Measurements from ENCODE around the gene CAPN8. TPM values are rescaled to one million over a fixed set of nuclear protein-coding genes. Genes with fewer than 3 reads are reported as not detected.

CAPN8 gene
- polyA plus RNA-seq, 1 donor (not counting 4 experiments of a cell fraction or from before 2014, with no cell fraction given) = 4.7 TPM

- no peaks in the 10 kb centered on the region for H3K79me2 ChIP-seq (ENCODE audit: control insufficient read depth, insufficient read depth, low read length)
- H3K9ac ChIP-seq (ENCODE audit: control insufficient read depth, extremely low read depth, insufficient read depth, low read length) = no peak overlapping the region
- H3K4me2 ChIP-seq (ENCODE audit: control insufficient read depth, extremely low read depth, insufficient read depth, low read depth, low read length) = no peak overlapping the region
- DNase-seq (ENCODE audit: low read depth, low spot score) = no peak
- H3K9me1 ChIP-seq (ENCODE audit: control insufficient read depth, extremely low read depth, insufficient read depth, low read length) = peaks cover 2% of the 10 kb centered on the region
- H3K4me1 ChIP-seq (ENCODE audit: control insufficient read depth, extremely low read depth, insufficient read depth, low read length) = no peaks in the 10 kb centered on the region
- dilution Hi-C loops (cut with MboI; ENCODE audit: extremely low pct_ligation_motif_present, low sequenced_read_pairs) = no loop called here
- FAIRE-seq = no peak
- no peaks in the 10 kb centered on the region for H3K9me3 ChIP-seq (ENCODE audit: control insufficient read depth, low read depth, low read length)
- TF ChIP-seq CTCF (optimal IDR thresholded peaks at IDR 0.05 in 1 of 3, IDR thresholded peaks at IDR 0.05 in 1 of 3, conservative IDR thresholded peaks at IDR 0.05 in 1 of 3; ENCODE audit: extremely low read depth in 1 of 3, insufficient read depth in 2 of 3, low read length in 3 of 3) = no peak
- TF ChIP-seq EZH2 (IDR thresholded peaks at IDR 0.05; ENCODE audit: low read length) = no peak
- H3K27ac ChIP-seq (ENCODE audit: control insufficient read depth, insufficient read depth, low read length) = no peak overlapping the region
- no peaks in the 10 kb centered on the region for H4K20me1 ChIP-seq (ENCODE audit: control insufficient read depth, extremely low read depth, insufficient read depth, low read length)
- no peak overlapping the region for H2AFZ ChIP-seq (ENCODE audit: control insufficient read depth, low read length)
- no peaks in the 10 kb centered on the region for H3K36me3 ChIP-seq (ENCODE audit: control insufficient read depth in 2 of 2, extremely low read depth in 1 of 2, insufficient read depth in 2 of 2, low read length in 2 of 2)
- H3K4me3 ChIP-seq (ENCODE audit: control insufficient read depth in 2 of 3, extremely low read depth in 1 of 3, insufficient read depth in 2 of 3, low read depth in 1 of 3, low read length in 3 of 3) = no peak overlapping the region
- H3K27me3 ChIP-seq (ENCODE audit: control insufficient read depth, extremely low read depth, insufficient read depth, low read length) = no peaks in the 10 kb centered on the region
Measured at GRCh38 chr1:223609977-223610376, 55.5 kb downstream of the CAPN8 start.

- Histone ChIP-seq H3K27me3 (ENCODE audit: control insufficient read depth, extremely low read depth, insufficient read depth, low read length) (no peaks in the 10 kb centered on the region), H3K9me3 (ENCODE audit: control insufficient read depth, low read depth, low read length) (no peaks in the 10 kb centered on the region), H3K4me2 (ENCODE audit: control insufficient read depth, extremely low read depth, insufficient read depth, low read depth, low read length) (no peak overlapping the region), H3K4me3 (ENCODE audit: control insufficient read depth in 2 of 3, extremely low read depth in 1 of 3, insufficient read depth in 2 of 3, low read depth in 1 of 3, low read length in 3 of 3) (no peak overlapping the region), H3K36me3 (ENCODE audit: control insufficient read depth in 2 of 2, extremely low read depth in 1 of 2, insufficient read depth in 2 of 2, low read length in 2 of 2) (no peaks in the 10 kb centered on the region), H4K20me1 (ENCODE audit: control insufficient read depth, extremely low read depth, insufficient read depth, low read length) (no peaks in the 10 kb centered on the region), H3K4me1 (ENCODE audit: control insufficient read depth, extremely low read depth, insufficient read depth, low read length) (no peaks in the 10 kb centered on the region), H3K9me1 (ENCODE audit: control insufficient read depth, extremely low read depth, insufficient read depth, low read length) (no peaks in the 10 kb centered on the region), H3K9ac (ENCODE audit: control insufficient read depth, extremely low read depth, insufficient read depth, low read length) (no peak overlapping the region), H2AFZ (ENCODE audit: control insufficient read depth, low read length) (no peak overlapping the region), H3K27ac (ENCODE audit: control insufficient read depth, insufficient read depth, low read length) (no peak overlapping the region), H3K79me2 (ENCODE audit: control insufficient read depth, insufficient read depth, low read length) (no peaks in the 10 kb centered on the region)
- DNase-seq (ENCODE audit: low read depth, low spot score) = no peak
- dilution Hi-C loops (cut with MboI; ENCODE audit: extremely low pct_ligation_motif_present, low sequenced_read_pairs) = no loop called here
- FAIRE-seq = no peak
- TF ChIP-seq EZH2 (IDR thresholded peaks at IDR 0.05; ENCODE audit: low read length) (no peak), CTCF (optimal IDR thresholded peaks at IDR 0.05 in 1 of 3, IDR thresholded peaks at IDR 0.05 in 1 of 3, conservative IDR thresholded peaks at IDR 0.05 in 1 of 3; ENCODE audit: extremely low read depth in 1 of 3, insufficient read depth in 2 of 3, low read length in 3 of 3) (no peak)
Measured at GRCh38 chr1:223609066-223609465, 56.4 kb downstream of the CAPN8 start.
